A549 treated with GW870086 at 1 μM for 4 hours (cell line): ENCODE data around the gene RASA1. TPM values are rescaled to one million over a fixed set of nuclear protein-coding genes. Genes with fewer than 3 reads are reported as not detected.

Experiments used
- total RNA-seq: library from RNA; stranded (reverse); fragments of 200-300 nt; extraction: Qiagen RNA extraction; gene quantifications from 5 replicates; pipeline ENCODE4 v1.2.3, GENCODE V29; 2022; ENCODE audit warnings: low read depth

The RASA1 gene
- 17.1 to 23.6 TPM (median 21.7 TPM) in 5 replicates for total RNA-seq

GRCh38 chr5:87267574-87268125, at the start of gene RASA1:
Gene RASA1, plus strand, starts transcription at chr5:87267883. Its CDS starts 569 bp downstream, at chr5:87268452.

GRCh38 chr5:87412630-87413342, 145.1 kb downstream of the RASA1 start, which contains the start of gene CCNH:
Gene CCNH, minus strand, starts transcription at chr5:87412930. Its CDS starts 136 bp downstream, at chr5:87412794.

Other genes with a start within 250 kb of the RASA1 start
- 38.0 to 60.2 TPM (median 44.6 TPM) in 5 replicates for gene CCNH, start 145.0 kb downstream of the RASA1 start, total RNA-seq